Mesothelial cell of epicardium (in vitro differentiated cells): Measurements from ENCODE around the gene IGDCC3. TPM values are rescaled to one million over a fixed set of nuclear protein-coding genes. Genes with fewer than 3 reads are reported as not detected.

ENCODE experiments used
- DNase-seq, 2 experiments: peaks; one replicate each; pipeline ENCODE4 v3.0.0; 2021; ENCODE audit warnings: low spot score in 2 of 2; ENCODE audit not compliant: unreplicated experiment in 2 of 2
- H3K27ac Mint-ChIP-seq: 2 replicates; pipeline ENCODE4 v1.8.0; 2021; ENCODE audit warnings: mixed read lengths
- H3K27me3 Mint-ChIP-seq: 2 replicates; pipeline ENCODE4 v1.8.0; 2021; ENCODE audit warnings: low read depth, mixed read lengths
- H3K36me3 Mint-ChIP-seq: 2 replicates; pipeline ENCODE4 v1.8.0; 2021; ENCODE audit warnings: mixed read lengths
- H3K4me1 Mint-ChIP-seq: 2 replicates; pipeline ENCODE4 v1.8.0; 2021; ENCODE audit warnings: mixed read lengths
- H3K4me3 Mint-ChIP-seq: 2 replicates; pipeline ENCODE4 v1.8.0; 2021; ENCODE audit warnings: mild to moderate bottlenecking, moderate library complexity, mixed read lengths
- H3K9me3 Mint-ChIP-seq: 2 replicates; pipeline ENCODE4 v1.8.0; 2021; ENCODE audit warnings: mixed read lengths
- total RNA-seq: library from RNA; stranded (reverse); gene quantifications from 3 replicates; pipeline ENCODE4 v1.2.1, GENCODE V29; 2021
- TF ChIP-seq, protein P1 (sequence below): fragments of 200-600 bp; sonication (generic); IDR thresholded peaks from one replicate; pipeline ENCODE4 v1.5.0; 2021; ENCODE audit warnings: antibody characterized with exemption; ENCODE audit not compliant: unreplicated experiment

IGDCC3 gene
- total RNA-seq, 1 donor from 2014 or later, result 35.1 TPM

DNA sequence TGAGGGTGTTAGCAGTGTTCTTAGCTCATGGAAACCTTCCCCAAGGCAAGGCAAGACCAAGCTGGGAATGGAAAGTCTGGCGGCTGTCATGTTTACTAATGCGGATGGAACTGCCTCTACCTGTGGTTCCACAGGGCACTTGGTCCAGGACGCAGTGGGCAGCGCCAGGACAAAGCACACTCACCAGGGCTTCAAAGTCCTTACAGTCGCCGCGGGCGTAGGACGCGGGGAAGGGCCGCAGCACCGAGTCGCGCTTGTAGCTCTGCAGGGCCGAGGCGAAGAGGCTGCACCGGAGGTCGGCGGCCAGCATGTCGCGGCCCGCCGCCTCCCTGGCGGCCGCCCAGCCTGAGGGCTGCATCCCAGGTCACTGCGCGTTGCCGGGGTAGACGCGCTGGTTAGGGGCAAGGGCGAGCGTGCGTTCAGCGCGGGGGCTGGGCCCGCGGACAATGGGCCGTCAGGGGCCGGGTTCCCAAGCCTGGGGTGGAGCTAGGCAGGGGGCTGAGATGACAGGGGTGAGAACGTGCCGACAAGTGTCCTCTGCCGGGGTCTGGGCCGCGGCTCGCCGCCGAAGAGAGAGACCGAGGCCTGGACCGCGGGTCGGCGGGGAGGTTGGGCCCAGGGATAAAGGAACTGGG, 91.6 kb downstream of the IGDCC3 start:
- H3K36me3 Mint-ChIP-seq, result peaks cover 10% of the 10 kb centered on the region
- peaks cover 22% of the 10 kb centered on the region for H3K4me1 Mint-ChIP-seq
- TF ChIP-seq, protein P1, sequence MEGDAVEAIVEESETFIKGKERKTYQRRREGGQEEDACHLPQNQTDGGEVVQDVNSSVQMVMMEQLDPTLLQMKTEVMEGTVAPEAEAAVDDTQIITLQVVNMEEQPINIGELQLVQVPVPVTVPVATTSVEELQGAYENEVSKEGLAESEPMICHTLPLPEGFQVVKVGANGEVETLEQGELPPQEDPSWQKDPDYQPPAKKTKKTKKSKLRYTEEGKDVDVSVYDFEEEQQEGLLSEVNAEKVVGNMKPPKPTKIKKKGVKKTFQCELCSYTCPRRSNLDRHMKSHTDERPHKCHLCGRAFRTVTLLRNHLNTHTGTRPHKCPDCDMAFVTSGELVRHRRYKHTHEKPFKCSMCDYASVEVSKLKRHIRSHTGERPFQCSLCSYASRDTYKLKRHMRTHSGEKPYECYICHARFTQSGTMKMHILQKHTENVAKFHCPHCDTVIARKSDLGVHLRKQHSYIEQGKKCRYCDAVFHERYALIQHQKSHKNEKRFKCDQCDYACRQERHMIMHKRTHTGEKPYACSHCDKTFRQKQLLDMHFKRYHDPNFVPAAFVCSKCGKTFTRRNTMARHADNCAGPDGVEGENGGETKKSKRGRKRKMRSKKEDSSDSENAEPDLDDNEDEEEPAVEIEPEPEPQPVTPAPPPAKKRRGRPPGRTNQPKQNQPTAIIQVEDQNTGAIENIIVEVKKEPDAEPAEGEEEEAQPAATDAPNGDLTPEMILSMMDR, result no peak
- H3K27ac Mint-ChIP-seq, result peak overlapping the region; percentile 85
- peak in 1 of 2 experiments; percentile 24 for DNase-seq
- H3K4me3 Mint-ChIP-seq, result peak overlapping the region; percentile 79
- no peaks in the 10 kb centered on the region for H3K27me3 Mint-ChIP-seq
- no peaks in the 10 kb centered on the region for H3K9me3 Mint-ChIP-seq

GRCh38 chr15:65285291-65286068, 92.3 kb downstream of the IGDCC3 start:
- H3K4me1 Mint-ChIP-seq, result peaks cover 22% of the 10 kb centered on the region
- peak overlapping the region; percentile 85 for H3K27ac Mint-ChIP-seq
- TF ChIP-seq, protein P1, result no peak
- H3K27me3 Mint-ChIP-seq, result no peaks in the 10 kb centered on the region
- peaks cover 10% of the 10 kb centered on the region for H3K36me3 Mint-ChIP-seq
- no peak for DNase-seq
- no peaks in the 10 kb centered on the region for H3K9me3 Mint-ChIP-seq
- H3K4me3 Mint-ChIP-seq, result peak overlapping the region; percentile 79

DNA sequence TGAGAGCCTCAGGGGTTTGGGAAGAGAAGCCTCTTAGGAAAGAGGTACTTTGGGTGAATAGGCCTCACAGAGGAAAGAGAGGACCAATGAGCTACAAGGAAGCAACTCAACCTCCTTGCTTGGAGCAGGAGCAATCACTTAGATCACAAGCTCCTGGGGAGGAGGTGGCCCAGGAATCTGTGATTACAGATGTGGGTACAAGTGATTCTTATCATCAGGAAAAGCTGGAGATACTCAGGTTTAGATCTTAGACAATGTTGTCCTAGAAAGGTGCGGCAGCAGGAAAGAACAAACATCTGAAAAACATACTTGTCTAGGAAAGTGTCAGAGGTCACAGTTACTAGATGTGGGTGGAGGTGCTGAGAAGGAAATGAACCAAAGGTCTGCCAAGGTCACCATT, 99.3 kb downstream of the IGDCC3 start:
- no peak overlapping the region for H3K27ac Mint-ChIP-seq
- H3K4me1 Mint-ChIP-seq, result peaks cover 3% of the 10 kb centered on the region
- H3K27me3 Mint-ChIP-seq, result no peaks in the 10 kb centered on the region
- DNase-seq, result no peak
- TF ChIP-seq, protein P1, result no peak
- peaks cover 14% of the 10 kb centered on the region for H3K36me3 Mint-ChIP-seq
- no peak overlapping the region for H3K4me3 Mint-ChIP-seq
- no peaks in the 10 kb centered on the region for H3K9me3 Mint-ChIP-seq

Other genes starting within 250 kb of the IGDCC3 start
- 29.9 to 34.5 TPM (median 32.7 TPM) in 3 replicates for gene PDCD7, start 244.2 kb downstream of the IGDCC3 start, total RNA-seq
- gene CLPX, start 192.7 kb downstream of the IGDCC3 start, total RNA-seq, result 56.3 to 60.8 TPM (median 58.7 TPM) in 3 replicates
- gene CILP, start 166.5 kb downstream of the IGDCC3 start, total RNA-seq, result 0.95 to 1.3 TPM (median 1.2 TPM) in 3 replicates
- 17.7 to 21.0 TPM (median 18.6 TPM) in 3 replicates for gene PARP16, start 91.1 kb downstream of the IGDCC3 start, total RNA-seq
- gene RNU5A-1, start 82.0 kb downstream of the IGDCC3 start, total RNA-seq, result not detected in 3 replicates
- gene RNU5B-1, start 73.3 kb downstream of the IGDCC3 start, total RNA-seq, result 16.2 to 27.9 TPM (median 19.7 TPM) in 3 replicates
- gene IGDCC4, start 44.9 kb upstream of the IGDCC3 start, total RNA-seq, result 38.6 to 43.3 TPM (median 43.2 TPM) in 3 replicates
- gene DPP8, start 139.7 kb upstream of the IGDCC3 start, total RNA-seq, result 27.4 to 31.6 TPM (median 31.5 TPM) in 3 replicates
- 110 to 113 TPM (median 111 TPM) in 3 replicates for gene HACD3, start 152.5 kb upstream of the IGDCC3 start, total RNA-seq
- 49.0 to 50.8 TPM (median 49.0 TPM) in 3 replicates for gene INTS14, start 233.1 kb upstream of the IGDCC3 start, total RNA-seq
- 21.9 to 24.6 TPM (median 22.8 TPM) in 3 replicates for gene SLC24A1, start 243.9 kb upstream of the IGDCC3 start, total RNA-seq